Skeletal muscle tissue (tissue), 4 donors: ENCODE data around the gene ZNF554. TPM values are rescaled to one million over a fixed set of nuclear protein-coding genes. Genes with fewer than 3 reads are reported as not detected.

Experiments used
- H3K27ac ChIP-seq: one replicate; pipeline ENCODE4 v1.7.0; 2013; ENCODE audit warnings: mild to moderate bottlenecking, low read depth, low read length, inconsistent platforms
- H3K27me3 ChIP-seq, 3 donors: one replicate each; pipeline ENCODE4 v1.7.0; 2013; ENCODE audit warnings: low read length in 3 of 3; ENCODE audit not compliant: control insufficient read depth in 3 of 3, insufficient read depth in 3 of 3
- H3K36me3 ChIP-seq, 3 donors: one replicate each; pipeline ENCODE4 v1.7.0; 2013; ENCODE audit warnings: low read length in 3 of 3; ENCODE audit not compliant: control insufficient read depth in 3 of 3, insufficient read depth in 3 of 3
- H3K4me1 ChIP-seq, 3 donors: one replicate each; pipeline ENCODE4 v1.7.0; 2013; ENCODE audit warnings: low read length in 3 of 3, mild to moderate bottlenecking in 3 of 3; ENCODE audit not compliant: control insufficient read depth in 3 of 3, insufficient read depth in 3 of 3
- H3K4me3 ChIP-seq, 3 donors: one replicate each; pipeline ENCODE4 v1.7.0; 2013; ENCODE audit warnings: low read length in 3 of 3
- H3K9ac ChIP-seq, 3 donors: one replicate each; pipeline ENCODE4 v1.7.0; 2013; ENCODE audit warnings: low read length in 3 of 3, mild to moderate bottlenecking in 3 of 3, moderate library complexity in 2 of 3, low read depth in 1 of 3
- H3K9me3 ChIP-seq, 3 donors: one replicate each; pipeline ENCODE4 v1.7.0; 2013; ENCODE audit warnings: low read length in 3 of 3; ENCODE audit not compliant: control insufficient read depth in 3 of 3
- total RNA-seq: library from RNA; depleted of rRNA; stranded (reverse); fragments of >200 nt; gene quantifications from one replicate; pipeline ENCODE4 v1.2.3, GENCODE V29; 2014
- donor health status: Osteomylitis.

Gene ZNF554
- total RNA-seq, 1 donor from 2014 or later = 8.4 TPM

DNA sequence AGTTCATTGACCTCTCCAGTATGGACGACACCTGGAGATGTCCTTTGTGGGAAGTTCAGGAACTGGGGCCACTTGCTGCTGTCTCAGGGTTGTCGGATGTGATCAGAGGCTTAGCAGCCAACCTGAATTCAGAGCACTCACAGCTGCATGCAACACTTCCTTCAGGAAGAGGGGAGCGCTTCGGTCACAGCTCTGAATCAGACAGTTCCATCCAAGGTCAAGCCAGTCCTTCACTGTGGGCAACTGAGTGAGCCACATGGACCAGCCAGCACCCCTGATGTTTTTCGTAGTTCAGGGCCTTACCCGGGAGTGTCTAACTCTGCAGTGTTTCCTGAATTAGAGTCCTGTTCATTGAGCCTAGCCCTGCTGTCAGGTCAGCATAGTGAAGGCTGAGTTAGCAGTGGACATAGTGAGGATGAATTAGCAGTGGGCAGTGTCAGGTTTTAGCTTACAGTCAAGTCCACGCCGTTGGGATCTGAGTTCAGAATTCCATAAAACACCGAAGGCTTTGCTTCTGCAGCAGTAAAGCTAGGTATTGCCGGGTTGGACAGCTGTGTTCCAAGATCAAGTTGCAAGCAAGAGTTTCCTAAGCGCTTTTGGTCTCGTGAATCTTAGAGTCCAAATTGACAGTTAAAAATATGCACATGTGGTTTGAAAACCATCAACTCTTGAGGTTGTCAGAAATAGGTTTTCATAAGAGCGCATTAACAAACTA is 26.7 kb downstream of the ZNF554 start:
- H3K36me3 ChIP-seq = peaks cover 12 to 20% (median 16%) of the 10 kb centered on the region in 3 donors

DNA sequence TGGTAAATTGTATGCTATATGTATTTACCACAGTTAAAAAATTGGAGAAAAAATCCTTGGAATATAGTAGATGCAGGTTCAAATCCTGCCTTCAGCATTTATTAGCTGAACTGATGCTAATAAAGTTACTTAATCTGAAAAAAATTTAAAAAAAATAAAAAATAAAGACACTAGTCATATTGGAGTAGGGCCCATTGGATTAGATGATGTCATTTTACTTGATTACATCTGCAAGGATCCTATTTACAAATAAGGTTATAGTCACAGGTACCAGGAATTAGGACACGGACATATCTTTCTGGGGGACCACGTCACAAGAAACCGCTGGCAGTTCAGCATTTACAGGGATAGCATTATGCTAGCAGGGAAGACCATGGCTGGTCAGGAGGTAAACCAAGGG is 27.8 kb downstream of the ZNF554 start:
- H3K27ac ChIP-seq = peak overlapping the region; percentile 59
- peaks cover 8 to 17% (median 10%) of the 10 kb centered on the region in 3 donors for H3K9me3 ChIP-seq
- peaks cover 27 to 32% (median 28%) of the 10 kb centered on the region in 3 donors for H3K4me1 ChIP-seq
- H3K9ac ChIP-seq = no peak overlapping the region
- H3K36me3 ChIP-seq = peaks cover 24 to 31% (median 26%) of the 10 kb centered on the region in 3 donors
- no peaks in the 10 kb centered on the region for H3K27me3 ChIP-seq
- no peak overlapping the region for H3K4me3 ChIP-seq

More for the DNA sequence above, 26.7 kb downstream of the ZNF554 start:
- H3K27ac ChIP-seq = peak overlapping the region; percentile 59
- H3K27me3 ChIP-seq = no peaks in the 10 kb centered on the region
- peaks cover 32 to 37% (median 33%) of the 10 kb centered on the region in 3 donors for H3K4me1 ChIP-seq
- peak overlapping the region in 2 of 3 donors; percentile 46 to 71 for H3K9ac ChIP-seq
- peak overlapping the region; percentile 47 to 61 (median 48) for H3K4me3 ChIP-seq
- H3K9me3 ChIP-seq = peaks cover 2 to 9% (median 7%) of the 10 kb centered on the region in 3 donors

DNA sequence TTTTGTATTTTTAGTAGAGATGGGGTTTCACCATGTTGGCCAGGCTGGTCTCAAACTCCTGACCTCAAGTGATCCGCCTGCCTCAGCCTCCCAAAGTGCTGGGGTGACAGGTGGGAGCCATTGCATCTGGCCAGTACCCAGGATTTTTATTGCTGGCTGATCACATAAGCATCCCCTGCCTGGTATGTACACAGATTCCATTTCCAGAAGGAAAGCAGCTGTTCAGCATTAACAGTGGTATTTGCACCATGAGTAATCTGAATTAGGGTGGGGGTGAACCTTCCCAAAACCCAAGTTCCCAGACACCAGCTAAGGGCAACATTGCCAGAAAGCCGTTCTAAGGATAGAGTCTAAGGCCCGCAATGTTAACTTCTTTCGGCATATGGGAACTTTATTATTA is 28.9 kb downstream of the ZNF554 start:
- Histone ChIP-seq H3K36me3 (peaks cover 35 to 42% (median 37%) of the 10 kb centered on the region in 3 donors), H3K27me3 (no peaks in the 10 kb centered on the region), H3K9me3 (peaks cover 19 to 29% (median 20%) of the 10 kb centered on the region in 3 donors), H3K4me3 (no peak overlapping the region), H3K4me1 (peaks cover 27 to 28% (median 28%) of the 10 kb centered on the region in 3 donors), H3K27ac (peak overlapping the region; percentile 48), H3K9ac (no peak overlapping the region)

- Histone ChIP-seq H3K4me1 (peaks cover 18 to 24% (median 22%) of the 10 kb centered on the region in 3 donors), H3K9me3 (peaks cover 28 to 43% (median 29%) of the 10 kb centered on the region in 3 donors), H3K27ac (no peak overlapping the region), H3K4me3 (peak overlapping the region in 1 of 3 donors; percentile 33), H3K27me3 (no peaks in the 10 kb centered on the region), H3K36me3 (peaks cover 48 to 50% (median 49%) of the 10 kb centered on the region in 3 donors), H3K9ac (no peak overlapping the region)
These were observed 30.7 kb downstream of the ZNF554 start for GRCh38 chr19:2850256-2850925.

DNA sequence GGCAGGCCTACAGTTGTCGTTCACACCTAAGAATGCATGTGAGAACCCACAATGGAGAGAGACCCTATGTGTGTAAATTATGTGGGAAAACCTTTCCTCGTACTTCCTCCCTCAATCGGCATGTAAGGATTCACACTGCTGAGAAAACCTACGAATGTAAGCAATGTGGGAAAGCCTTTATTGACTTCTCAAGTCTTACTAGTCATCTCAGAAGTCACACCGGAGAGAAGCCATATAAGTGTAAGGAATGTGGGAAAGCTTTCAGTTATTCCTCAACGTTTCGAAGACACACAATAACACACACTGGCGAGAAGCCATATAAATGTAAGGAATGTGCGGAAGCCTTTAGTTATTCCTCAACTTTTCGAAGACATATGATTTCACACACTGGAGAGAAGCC is 32.9 kb downstream of the ZNF554 start:
- H3K27ac ChIP-seq = no peak overlapping the region
- H3K4me1 ChIP-seq = peaks cover 0 to 7% (median 5%) of the 10 kb centered on the region in 3 donors
- H3K27me3 ChIP-seq = no peaks in the 10 kb centered on the region
- H3K9me3 ChIP-seq = peaks cover 29 to 51% (median 35%) of the 10 kb centered on the region in 3 donors
- peak overlapping the region in 1 of 3 donors; percentile 59 for H3K4me3 ChIP-seq
- H3K9ac ChIP-seq = no peak overlapping the region
- H3K36me3 ChIP-seq = peaks cover 41 to 49% (median 48%) of the 10 kb centered on the region in 3 donors

GRCh38 chr19:2853015-2853606 is 33.4 kb downstream of the ZNF554 start:
- peak overlapping the region in 1 of 3 donors; percentile 59 for H3K4me3 ChIP-seq
- H3K9ac ChIP-seq = no peak overlapping the region
- no peak overlapping the region for H3K27ac ChIP-seq
- H3K9me3 ChIP-seq = peaks cover 29 to 51% (median 35%) of the 10 kb centered on the region in 3 donors
- peaks cover 0 to 7% (median 5%) of the 10 kb centered on the region in 3 donors for H3K4me1 ChIP-seq
- no peaks in the 10 kb centered on the region for H3K27me3 ChIP-seq
- H3K36me3 ChIP-seq = peaks cover 41 to 50% (median 48%) of the 10 kb centered on the region in 3 donors

DNA sequence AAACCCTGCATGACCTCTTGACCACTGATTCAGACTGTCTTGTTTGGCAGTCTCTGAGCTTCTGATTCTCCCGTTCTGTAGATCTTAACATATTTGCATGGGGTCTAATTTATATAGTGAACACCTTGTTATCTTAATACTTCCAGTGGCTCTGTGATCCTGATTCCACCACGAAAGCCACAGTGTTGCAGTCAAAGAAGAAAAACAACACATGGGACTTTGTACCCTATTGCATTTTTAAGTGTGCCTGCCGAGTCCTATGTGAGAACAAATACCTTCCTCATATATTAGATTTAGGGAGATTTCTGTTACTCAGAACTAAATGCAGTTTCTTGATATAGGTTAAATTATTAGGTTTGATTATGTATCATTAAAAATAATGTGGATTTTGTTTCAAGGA is 35.2 kb downstream of the ZNF554 start:
- H3K9me3 ChIP-seq = peaks cover 40 to 51% (median 41%) of the 10 kb centered on the region in 3 donors
- H3K4me3 ChIP-seq = no peak overlapping the region
- no peaks in the 10 kb centered on the region for H3K27me3 ChIP-seq
- H3K4me1 ChIP-seq = no peaks in the 10 kb centered on the region
- H3K27ac ChIP-seq = no peak overlapping the region
- peaks cover 43 to 52% (median 48%) of the 10 kb centered on the region in 3 donors for H3K36me3 ChIP-seq
- H3K9ac ChIP-seq = no peak overlapping the region

- peaks cover 32 to 37% (median 34%) of the 10 kb centered on the region in 3 donors for H3K36me3 ChIP-seq
- H3K4me1 ChIP-seq = no peaks in the 10 kb centered on the region
- H3K9ac ChIP-seq = no peak overlapping the region
- no peaks in the 10 kb centered on the region for H3K27me3 ChIP-seq
- H3K27ac ChIP-seq = no peak overlapping the region
- H3K4me3 ChIP-seq = no peak overlapping the region
- peaks cover 36 to 40% (median 38%) of the 10 kb centered on the region in 3 donors for H3K9me3 ChIP-seq
These were observed 36.9 kb downstream of the ZNF554 start for GRCh38 chr19:2856457-2857050.

GRCh38 chr19:2858864-2859263 is 39.2 kb downstream of the ZNF554 start:
- no peak overlapping the region for H3K9ac ChIP-seq
- no peak overlapping the region for H3K4me3 ChIP-seq
- H3K27me3 ChIP-seq = no peaks in the 10 kb centered on the region
- peaks cover 11 to 14% (median 11%) of the 10 kb centered on the region in 3 donors for H3K36me3 ChIP-seq
- peaks cover 19 to 25% (median 20%) of the 10 kb centered on the region in 3 donors for H3K9me3 ChIP-seq
- peaks cover 2 to 4% (median 2%) of the 10 kb centered on the region in 3 donors for H3K4me1 ChIP-seq
- no peak overlapping the region for H3K27ac ChIP-seq
